ENCODE measurements around the gene HIPK2.

GRCh38 chr7:139610595-139610994, 167.2 kb downstream of the HIPK2 start:
- TF ChIP-seq, protein P1, sequence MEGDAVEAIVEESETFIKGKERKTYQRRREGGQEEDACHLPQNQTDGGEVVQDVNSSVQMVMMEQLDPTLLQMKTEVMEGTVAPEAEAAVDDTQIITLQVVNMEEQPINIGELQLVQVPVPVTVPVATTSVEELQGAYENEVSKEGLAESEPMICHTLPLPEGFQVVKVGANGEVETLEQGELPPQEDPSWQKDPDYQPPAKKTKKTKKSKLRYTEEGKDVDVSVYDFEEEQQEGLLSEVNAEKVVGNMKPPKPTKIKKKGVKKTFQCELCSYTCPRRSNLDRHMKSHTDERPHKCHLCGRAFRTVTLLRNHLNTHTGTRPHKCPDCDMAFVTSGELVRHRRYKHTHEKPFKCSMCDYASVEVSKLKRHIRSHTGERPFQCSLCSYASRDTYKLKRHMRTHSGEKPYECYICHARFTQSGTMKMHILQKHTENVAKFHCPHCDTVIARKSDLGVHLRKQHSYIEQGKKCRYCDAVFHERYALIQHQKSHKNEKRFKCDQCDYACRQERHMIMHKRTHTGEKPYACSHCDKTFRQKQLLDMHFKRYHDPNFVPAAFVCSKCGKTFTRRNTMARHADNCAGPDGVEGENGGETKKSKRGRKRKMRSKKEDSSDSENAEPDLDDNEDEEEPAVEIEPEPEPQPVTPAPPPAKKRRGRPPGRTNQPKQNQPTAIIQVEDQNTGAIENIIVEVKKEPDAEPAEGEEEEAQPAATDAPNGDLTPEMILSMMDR (IDR thresholded peaks at IDR 0.05), result no peak
- no peak for TF ChIP-seq POLR2AphosphoS5 (IDR thresholded peaks at IDR 0.05)
